Mammary epithelial cell (primary cell): ENCODE results near the gene HP1BP3.

ENCODE experiments used
- EZH2 ChIP-seq: IDR thresholded peaks from 2 replicates; pipeline ENCODE4 v1.6.1; 2012; ENCODE audit warnings: low read length, inconsistent platforms, borderline replicate concordance
- TF ChIP-seq, protein P1 (sequence below), 2 donors: IDR thresholded peaks in 1 of 2; conservative IDR thresholded peaks in 1 of 2; 2 replicates each; pipeline ENCODE4 v1.5.1; 2011 to 2012; ENCODE audit warnings: inconsistent platforms in 2 of 2, low read length in 2 of 2, mild to moderate bottlenecking in 2 of 2, control low read depth in 1 of 2, low read depth in 1 of 2; ENCODE audit not compliant: insufficient read depth in 1 of 2; ENCODE audit errors: extremely low read depth in 1 of 2

- TF ChIP-seq, protein P1, sequence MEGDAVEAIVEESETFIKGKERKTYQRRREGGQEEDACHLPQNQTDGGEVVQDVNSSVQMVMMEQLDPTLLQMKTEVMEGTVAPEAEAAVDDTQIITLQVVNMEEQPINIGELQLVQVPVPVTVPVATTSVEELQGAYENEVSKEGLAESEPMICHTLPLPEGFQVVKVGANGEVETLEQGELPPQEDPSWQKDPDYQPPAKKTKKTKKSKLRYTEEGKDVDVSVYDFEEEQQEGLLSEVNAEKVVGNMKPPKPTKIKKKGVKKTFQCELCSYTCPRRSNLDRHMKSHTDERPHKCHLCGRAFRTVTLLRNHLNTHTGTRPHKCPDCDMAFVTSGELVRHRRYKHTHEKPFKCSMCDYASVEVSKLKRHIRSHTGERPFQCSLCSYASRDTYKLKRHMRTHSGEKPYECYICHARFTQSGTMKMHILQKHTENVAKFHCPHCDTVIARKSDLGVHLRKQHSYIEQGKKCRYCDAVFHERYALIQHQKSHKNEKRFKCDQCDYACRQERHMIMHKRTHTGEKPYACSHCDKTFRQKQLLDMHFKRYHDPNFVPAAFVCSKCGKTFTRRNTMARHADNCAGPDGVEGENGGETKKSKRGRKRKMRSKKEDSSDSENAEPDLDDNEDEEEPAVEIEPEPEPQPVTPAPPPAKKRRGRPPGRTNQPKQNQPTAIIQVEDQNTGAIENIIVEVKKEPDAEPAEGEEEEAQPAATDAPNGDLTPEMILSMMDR (conservative IDR thresholded peaks at IDR 0.05 in 1 of 2, IDR thresholded peaks at IDR 0.05 in 1 of 2; ENCODE audit: extremely low read depth in 1 of 2, insufficient read depth in 1 of 2, low read depth in 1 of 2, low read length in 2 of 2): no peak
- TF ChIP-seq EZH2: no peak
Observed at GRCh38 chr1:20819818-20820217, 32.7 kb upstream of the HP1BP3 start.
